ENCODE data around the gene STK11.

STK11 gene

DNA sequence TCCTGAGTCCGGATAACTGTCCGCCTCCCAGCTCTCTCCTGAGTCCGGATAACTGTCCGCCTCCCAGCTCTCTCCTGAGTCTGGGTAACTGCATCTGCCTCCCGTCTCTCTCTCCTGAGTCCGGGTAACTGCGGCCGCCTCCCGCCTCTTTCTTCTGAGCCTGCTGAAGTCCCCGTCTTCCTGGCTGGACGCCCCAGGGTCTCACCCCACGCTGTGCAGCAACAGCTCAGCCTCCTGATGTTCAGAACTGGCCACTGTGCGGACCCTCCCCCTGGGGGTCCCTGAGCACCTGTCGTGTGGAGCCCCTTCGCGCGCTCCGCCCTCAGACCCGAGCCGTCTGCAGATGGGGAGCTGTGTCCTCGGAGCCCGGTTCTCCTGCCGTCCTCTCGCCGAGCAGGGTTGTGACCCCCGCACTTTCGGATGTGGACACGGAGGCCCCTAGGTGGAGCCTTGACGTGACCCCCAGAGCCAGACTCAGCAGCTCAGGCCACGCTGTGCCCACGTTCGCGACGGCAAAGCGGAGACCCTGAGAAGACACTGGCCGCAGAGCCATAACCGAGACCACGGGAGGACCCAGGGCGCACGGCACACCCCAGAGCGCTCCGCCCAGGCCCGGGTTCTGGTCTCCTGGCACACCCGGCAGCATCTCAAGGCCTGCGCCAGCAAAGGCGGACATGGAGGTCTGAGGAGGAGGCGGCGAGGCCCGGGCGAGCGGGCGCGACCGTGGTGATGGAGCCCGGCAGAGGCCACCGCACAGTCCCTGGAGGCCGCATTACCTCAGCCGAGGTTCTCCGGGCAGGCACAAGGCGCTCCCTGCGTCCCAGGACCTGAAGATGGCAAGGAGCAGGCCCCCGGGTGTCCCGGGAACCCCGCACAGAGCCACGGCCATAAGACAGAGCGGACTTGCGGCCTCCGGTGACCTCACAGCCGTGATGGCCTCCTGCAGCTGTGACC lies 47.4 kb upstream of the STK11 start:
- no peak overlapping the region for H3K4me3 ChIP-seq (IDR thresholded peaks at IDR 0.05; ENCODE audit: insufficient read depth, low read depth, low read length)
- no peaks in the 10 kb centered on the region for H3K36me3 ChIP-seq (ENCODE audit: insufficient read depth)
- TF ChIP-seq, protein P1, sequence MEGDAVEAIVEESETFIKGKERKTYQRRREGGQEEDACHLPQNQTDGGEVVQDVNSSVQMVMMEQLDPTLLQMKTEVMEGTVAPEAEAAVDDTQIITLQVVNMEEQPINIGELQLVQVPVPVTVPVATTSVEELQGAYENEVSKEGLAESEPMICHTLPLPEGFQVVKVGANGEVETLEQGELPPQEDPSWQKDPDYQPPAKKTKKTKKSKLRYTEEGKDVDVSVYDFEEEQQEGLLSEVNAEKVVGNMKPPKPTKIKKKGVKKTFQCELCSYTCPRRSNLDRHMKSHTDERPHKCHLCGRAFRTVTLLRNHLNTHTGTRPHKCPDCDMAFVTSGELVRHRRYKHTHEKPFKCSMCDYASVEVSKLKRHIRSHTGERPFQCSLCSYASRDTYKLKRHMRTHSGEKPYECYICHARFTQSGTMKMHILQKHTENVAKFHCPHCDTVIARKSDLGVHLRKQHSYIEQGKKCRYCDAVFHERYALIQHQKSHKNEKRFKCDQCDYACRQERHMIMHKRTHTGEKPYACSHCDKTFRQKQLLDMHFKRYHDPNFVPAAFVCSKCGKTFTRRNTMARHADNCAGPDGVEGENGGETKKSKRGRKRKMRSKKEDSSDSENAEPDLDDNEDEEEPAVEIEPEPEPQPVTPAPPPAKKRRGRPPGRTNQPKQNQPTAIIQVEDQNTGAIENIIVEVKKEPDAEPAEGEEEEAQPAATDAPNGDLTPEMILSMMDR (conservative IDR thresholded peaks at IDR 0.05; ENCODE audit: low read depth, low read length): no peak
- H3K79me2 ChIP-seq (ENCODE audit: insufficient read depth, low read depth): no peaks in the 10 kb centered on the region
- no peaks in the 10 kb centered on the region for H3K27me3 ChIP-seq (ENCODE audit: insufficient read depth, low read depth)
- no peak overlapping the region for H3K27ac ChIP-seq
- no peak overlapping the region for H3K4me2 ChIP-seq
- H4K20me1 ChIP-seq (ENCODE audit: insufficient read depth): no peaks in the 10 kb centered on the region
- H3K4me1 ChIP-seq (ENCODE audit: low read depth, poor library complexity, severe bottlenecking): no peaks in the 10 kb centered on the region
- H2AFZ ChIP-seq (ENCODE audit: low read depth): no peak overlapping the region
- no peak overlapping the region for H3K9ac ChIP-seq

DNA sequence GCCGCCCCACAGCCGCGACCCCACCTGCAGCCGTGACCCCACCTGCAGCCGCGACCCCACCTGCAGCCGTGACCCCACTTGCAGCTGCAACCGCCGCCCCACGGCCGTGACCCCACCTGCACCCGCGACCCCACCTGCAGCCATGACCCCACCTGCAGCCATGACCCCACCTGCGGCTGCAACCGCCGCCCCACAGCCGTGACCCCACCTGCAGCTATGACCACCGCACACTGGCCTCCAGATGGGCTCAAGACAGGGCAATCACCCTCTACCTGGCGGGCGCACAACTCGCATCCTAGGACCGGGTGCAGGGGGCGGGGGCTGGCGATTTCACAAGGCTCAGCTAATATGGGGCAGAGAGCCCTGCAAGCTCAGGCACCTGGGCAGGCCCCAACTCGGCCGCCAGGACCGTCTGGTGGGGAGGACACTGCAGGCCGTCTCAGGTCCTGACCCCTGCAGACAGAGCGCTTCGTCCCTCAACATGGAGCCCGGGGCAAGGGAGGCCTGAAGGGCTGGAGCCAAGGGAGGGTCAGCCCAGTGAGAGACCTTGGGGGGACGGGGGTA lies 46.6 kb upstream of the STK11 start:
- H3K4me3 ChIP-seq (IDR thresholded peaks at IDR 0.05; ENCODE audit: insufficient read depth, low read depth, low read length): no peak overlapping the region
- H4K20me1 ChIP-seq (ENCODE audit: insufficient read depth): no peaks in the 10 kb centered on the region
- H3K27ac ChIP-seq: no peak overlapping the region
- H3K27me3 ChIP-seq (ENCODE audit: insufficient read depth, low read depth): no peaks in the 10 kb centered on the region
- H3K36me3 ChIP-seq (ENCODE audit: insufficient read depth): no peaks in the 10 kb centered on the region
- no peak overlapping the region for H3K9ac ChIP-seq
- TF ChIP-seq, protein P1 (conservative IDR thresholded peaks at IDR 0.05; ENCODE audit: low read depth, low read length): no peak
- H3K4me2 ChIP-seq: no peak overlapping the region
- H3K79me2 ChIP-seq (ENCODE audit: insufficient read depth, low read depth): no peaks in the 10 kb centered on the region
- no peak overlapping the region for H2AFZ ChIP-seq (ENCODE audit: low read depth)
- no peaks in the 10 kb centered on the region for H3K4me1 ChIP-seq (ENCODE audit: low read depth, poor library complexity, severe bottlenecking)

DNA sequence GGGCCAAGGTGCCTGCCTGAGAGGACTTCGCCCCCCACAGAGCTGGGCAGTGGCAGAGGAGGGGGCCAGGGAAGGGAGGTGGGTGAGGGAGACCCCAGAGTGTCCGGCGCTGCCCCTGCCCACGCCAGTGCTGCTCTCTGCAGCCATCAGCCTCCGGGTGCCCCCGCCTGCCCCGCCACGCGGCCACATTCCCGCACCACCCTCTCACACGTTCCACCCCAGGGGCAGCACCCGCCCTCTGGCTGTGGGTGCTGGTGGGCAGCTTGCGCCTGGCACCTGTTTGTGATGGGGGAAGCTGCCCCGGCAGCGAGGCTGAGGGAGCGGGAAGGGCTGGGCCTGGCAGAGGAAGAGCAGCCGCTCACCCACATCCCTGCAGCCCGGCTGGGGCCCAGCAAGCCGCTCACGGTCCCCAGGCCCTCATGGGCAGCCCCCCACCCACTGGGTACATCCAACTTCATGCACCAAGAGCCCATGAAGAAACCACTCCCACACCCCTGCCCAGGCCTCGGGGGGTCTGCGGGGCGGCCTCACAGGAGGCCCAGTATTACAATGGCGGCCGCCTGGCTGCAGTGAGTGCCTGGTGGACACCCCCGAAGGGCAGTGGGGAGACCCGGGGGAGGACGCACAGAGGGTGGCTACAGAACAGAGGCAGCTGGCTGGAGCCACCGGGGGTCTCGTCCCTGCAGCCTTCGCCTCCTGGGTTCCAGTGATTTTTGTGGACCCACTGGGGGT lies 45.5 kb upstream of the STK11 start:
- no peaks in the 10 kb centered on the region for H3K79me2 ChIP-seq (ENCODE audit: insufficient read depth, low read depth)
- H3K4me1 ChIP-seq (ENCODE audit: low read depth, poor library complexity, severe bottlenecking): no peaks in the 10 kb centered on the region
- no peak overlapping the region for H3K27ac ChIP-seq
- TF ChIP-seq, protein P1 (conservative IDR thresholded peaks at IDR 0.05; ENCODE audit: low read depth, low read length): no peak
- no peak overlapping the region for H2AFZ ChIP-seq (ENCODE audit: low read depth)
- no peaks in the 10 kb centered on the region for H4K20me1 ChIP-seq (ENCODE audit: insufficient read depth)
- no peak overlapping the region for H3K4me3 ChIP-seq (IDR thresholded peaks at IDR 0.05; ENCODE audit: insufficient read depth, low read depth, low read length)
- H3K4me2 ChIP-seq: no peak overlapping the region
- no peak overlapping the region for H3K9ac ChIP-seq
- no peaks in the 10 kb centered on the region for H3K36me3 ChIP-seq (ENCODE audit: insufficient read depth)
- H3K27me3 ChIP-seq (ENCODE audit: insufficient read depth, low read depth): no peaks in the 10 kb centered on the region

DNA sequence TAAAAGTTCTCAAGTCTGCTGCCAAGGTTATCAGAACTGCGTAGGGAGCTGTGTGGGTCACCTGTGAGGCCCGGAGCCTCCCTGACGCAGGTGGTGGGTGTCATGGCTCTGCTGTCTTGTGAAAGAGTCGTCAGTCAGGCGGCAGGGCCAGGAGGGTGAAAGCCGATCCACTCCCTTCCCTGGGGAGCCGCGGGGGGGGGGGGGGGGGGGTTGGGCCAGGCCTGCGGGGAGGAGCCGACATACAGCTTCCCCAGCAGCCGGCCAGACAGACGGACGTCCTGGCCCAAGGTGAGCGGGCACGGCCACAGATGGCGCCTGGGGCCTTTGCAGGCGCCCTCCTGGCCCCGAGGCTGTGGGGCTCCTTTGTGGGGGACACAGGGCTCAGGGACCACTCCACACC lies 43.9 kb upstream of the STK11 start:
- Histone ChIP-seq H3K4me1 (ENCODE audit: low read depth, poor library complexity, severe bottlenecking) (no peaks in the 10 kb centered on the region), H3K27me3 (ENCODE audit: insufficient read depth, low read depth) (no peaks in the 10 kb centered on the region), H3K4me3 (IDR thresholded peaks at IDR 0.05; ENCODE audit: insufficient read depth, low read depth, low read length) (no peak overlapping the region), H3K36me3 (ENCODE audit: insufficient read depth) (no peaks in the 10 kb centered on the region), H3K79me2 (ENCODE audit: insufficient read depth, low read depth) (no peaks in the 10 kb centered on the region), H2AFZ (ENCODE audit: low read depth) (no peak overlapping the region), H4K20me1 (ENCODE audit: insufficient read depth) (no peaks in the 10 kb centered on the region), H3K4me2 (no peak overlapping the region), H3K9ac (no peak overlapping the region), H3K27ac (no peak overlapping the region)
- TF ChIP-seq, protein P1 (conservative IDR thresholded peaks at IDR 0.05; ENCODE audit: low read depth, low read length): no peak
